Measurements from ENCODE around the gene COPS9.

The COPS9 gene

DNA sequence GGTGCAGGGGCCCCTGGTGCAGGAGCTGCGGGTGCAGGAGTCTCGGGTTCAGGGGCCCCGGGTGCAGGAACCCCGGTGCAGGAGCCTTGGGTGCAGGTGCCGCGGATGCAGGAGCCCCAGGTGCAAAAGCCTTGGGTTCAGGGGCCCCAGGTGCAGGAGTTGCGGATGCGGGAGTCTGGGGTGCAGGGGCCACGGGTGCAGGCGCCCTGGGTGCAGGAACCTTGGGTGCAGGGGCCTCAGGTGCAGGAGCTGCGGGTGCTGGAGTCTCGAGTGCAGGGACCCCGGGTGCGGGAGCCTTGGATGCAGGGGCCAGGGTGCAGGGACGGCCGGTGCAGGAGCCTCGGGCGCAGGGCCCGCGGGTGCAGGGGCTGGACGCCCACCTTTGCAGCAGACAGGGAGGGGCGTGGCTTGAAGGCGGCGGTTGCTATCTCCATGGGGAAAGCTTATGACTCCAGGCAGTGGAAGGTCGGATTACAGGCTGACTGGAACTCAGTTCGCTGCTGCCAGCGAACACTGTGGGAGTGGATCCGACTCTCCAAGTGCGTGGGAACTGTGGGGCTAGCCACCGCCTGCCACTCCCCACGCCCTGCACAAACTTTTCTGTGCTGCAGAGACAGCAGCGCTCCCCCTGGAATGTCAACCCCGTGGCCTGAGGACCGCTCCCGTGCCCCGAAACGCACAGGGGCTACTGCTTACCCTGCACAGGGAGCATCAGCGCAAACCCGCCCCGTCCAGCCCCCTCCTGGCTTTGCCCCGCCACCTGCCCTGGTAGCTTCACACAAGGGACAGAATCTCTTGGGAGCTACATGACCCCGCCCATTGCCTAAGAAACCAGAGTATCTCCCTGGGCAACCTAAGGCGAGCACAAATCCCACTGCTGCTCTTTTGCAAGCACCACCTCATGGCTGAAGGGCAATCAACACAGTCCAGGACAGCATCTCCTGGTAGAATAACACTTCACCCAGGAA, 40.3 kb downstream of the COPS9 start:
- Mint-ChIP-seq H3K27ac (no peak overlapping the region), H3K36me3 (no peaks in the 10 kb centered on the region), H3K4me1 (no peaks in the 10 kb centered on the region), H3K4me3 (no peak overlapping the region), H3K9me3 (peaks cover 7% of the 10 kb centered on the region)
- no peak for ATAC-seq
- DNase-seq (ENCODE audit: low spot score in 2 of 2) = no peak

DNA sequence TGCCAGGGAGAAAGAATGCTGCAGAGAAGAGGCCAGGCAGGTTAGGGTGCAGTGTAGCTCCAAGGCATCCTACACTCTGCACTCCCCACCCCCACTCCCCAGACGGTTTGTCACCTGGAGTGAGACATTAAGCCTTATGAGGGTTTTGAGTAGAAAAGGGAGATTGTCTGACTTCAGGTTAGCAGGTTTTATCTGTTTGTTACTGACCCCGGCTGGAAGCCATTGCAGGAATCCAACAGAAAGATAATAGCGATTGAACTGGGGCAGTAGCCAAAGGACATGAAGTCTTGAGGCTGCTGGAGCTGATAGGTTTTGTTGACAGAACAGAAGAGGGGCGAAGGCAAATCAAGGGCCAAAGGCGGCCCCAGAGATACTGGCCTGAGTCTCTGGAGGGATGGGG, 46.8 kb downstream of the COPS9 start:
- DNase-seq (ENCODE audit: low spot score in 2 of 2) (no peak), ATAC-seq (no peak)
- Mint-ChIP-seq H3K4me1 (no peaks in the 10 kb centered on the region), H3K27ac (no peak overlapping the region), H3K36me3 (no peaks in the 10 kb centered on the region), H3K4me3 (no peak overlapping the region), H3K9me3 (peaks cover 12% of the 10 kb centered on the region)

DNA sequence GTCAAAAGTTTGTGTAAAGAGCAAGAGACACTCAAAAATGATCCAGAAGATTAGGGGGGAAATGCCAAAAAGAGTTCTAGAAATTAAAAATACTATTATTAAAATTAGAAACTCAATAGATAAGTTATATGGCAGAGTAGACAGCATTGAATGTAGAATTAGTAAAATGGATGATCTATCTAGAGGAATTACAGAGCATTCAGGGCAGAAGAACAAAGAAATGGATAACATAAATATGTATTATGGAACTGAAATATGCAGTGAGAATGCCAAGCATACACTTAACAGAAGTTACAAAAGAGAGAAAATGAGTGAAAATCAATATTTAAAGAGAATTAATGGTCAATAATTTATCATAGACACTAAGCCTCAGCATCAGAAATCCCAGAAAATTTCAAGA, 49.5 kb downstream of the COPS9 start:
- no peaks in the 10 kb centered on the region for H3K4me1 Mint-ChIP-seq
- H3K36me3 Mint-ChIP-seq = no peaks in the 10 kb centered on the region
- peaks cover 12% of the 10 kb centered on the region for H3K9me3 Mint-ChIP-seq
- no peak overlapping the region for H3K27ac Mint-ChIP-seq
- no peak overlapping the region for H3K4me3 Mint-ChIP-seq
- DNase-seq (ENCODE audit: low spot score in 2 of 2) = no peak
- ATAC-seq = no peak

Data from stimulated activated effector memory CD8-positive, alpha-beta T cell treated with anti-CD3 and anti-CD28 coated beads, Interleukin-12 subunit alpha, Interleukin-12 subunit beta, amount 100 ng/mL, for 72 hours (primary cell).